ENCODE results near the gene SOX8.

SOX8 gene

DNA sequence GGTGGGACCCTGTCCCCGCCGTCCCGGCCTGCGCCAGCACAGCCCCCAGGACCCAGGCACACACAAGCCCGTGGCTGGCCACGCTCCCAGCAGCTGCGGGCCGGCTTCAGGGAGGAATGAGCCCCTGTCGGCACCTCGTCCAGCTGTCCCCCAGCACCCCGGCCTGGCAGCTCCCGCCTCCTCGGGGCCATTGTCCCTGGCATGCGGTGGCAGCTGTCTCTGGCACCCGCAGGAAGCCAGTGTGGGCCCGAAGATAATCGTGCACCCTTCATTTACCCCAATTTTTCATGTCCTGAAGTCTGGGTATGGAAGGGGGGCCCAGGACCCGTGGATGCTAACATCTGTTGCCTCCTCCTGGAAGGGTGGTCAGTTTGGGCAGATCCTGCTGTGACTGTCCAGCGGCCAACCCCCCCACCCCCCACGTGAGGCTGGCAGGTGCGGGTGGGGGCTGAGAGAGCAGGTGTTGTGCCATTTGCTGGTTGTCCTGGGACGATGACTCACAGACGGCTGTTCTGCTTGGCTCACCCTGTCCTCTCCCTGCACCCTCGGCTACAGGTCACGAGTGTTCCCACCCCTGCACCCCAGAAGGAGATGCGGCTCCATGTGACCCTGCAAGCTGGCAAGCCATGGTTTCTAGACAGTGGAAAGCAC lies 6.8 kb upstream of the SOX8 start:
- DNase-seq = no peak

DNA sequence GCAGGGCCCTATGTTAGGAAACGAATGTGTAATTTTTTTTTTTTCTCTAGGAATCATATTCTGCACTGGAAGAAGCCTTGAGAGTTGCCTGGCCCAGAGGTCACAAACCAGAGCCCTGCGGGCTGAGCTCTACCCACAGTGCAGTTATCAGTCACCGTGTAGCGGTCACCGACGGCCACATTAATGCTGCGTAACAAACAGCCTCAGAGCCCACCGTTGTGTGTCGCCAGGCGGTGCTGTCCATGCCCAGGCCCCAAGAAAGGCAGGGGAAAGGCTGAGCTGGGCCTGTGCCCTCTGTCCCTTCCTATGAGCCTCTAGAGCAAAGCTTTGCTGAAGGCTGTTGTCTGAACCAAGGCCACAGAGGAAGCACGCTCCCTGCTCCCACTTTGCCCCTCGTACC lies 6.3 kb upstream of the SOX8 start:
- no peak for DNase-seq

DNA sequence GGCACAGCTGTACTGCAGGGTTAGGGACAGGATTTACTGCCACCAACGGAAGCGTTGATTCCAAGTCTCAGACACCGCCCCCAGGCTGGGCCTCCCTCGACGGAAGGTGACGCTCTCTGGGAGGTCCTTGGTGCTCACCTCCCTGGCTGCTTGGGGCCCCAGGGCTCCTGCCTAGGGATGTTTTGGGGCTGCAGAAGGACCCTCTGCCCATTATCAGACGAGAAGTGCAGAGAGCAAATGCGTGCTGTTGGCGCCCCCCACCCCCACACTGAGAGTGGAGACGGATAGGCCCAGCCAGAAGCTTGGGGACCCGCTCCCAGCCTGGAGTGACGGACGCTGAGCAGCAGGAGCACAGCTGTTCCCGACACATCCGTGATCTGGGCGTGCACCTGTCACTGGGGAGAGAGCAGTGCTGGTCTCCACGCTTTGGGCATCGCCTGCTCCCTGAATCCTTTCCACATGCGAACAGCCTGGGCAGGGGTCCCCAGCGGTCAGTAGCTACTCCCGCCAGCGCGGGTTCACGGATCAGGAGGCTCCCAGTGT lies 5.1 kb upstream of the SOX8 start:
- DNase-seq = no peak

- DNase-seq = no peak
Observed at GRCh38 chr16:977081-977701, 4.4 kb upstream of the SOX8 start.

- DNase-seq = no peak
Observed at GRCh38 chr16:977896-978295, 3.7 kb upstream of the SOX8 start.

GRCh38 chr16:978403-978802 lies 3.2 kb upstream of the SOX8 start:
- no peak for DNase-seq

DNA sequence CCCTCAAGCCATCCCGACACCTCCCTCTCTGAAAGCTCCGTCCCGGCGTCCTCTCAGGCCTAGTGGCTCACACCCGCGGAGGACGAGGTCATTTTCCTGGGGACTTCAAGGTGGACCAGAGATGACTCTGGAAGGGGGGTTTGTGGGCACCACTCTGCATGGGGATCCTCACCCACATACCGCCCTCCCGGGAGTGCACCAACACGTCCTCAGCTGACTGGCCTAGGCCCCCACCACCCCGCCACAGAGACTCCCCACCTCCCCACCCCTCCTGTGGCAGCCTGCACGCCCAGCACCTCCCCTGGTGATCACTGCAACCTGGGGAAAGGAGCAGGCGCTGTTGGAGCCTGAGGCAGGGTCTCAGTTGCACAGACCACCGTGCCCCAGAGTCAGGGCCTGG lies 2.4 kb upstream of the SOX8 start:
- DNase-seq = no peak

GRCh38 chr16:979859-980594 lies 1.5 kb upstream of the SOX8 start:
- DNase-seq = no peak

DNA sequence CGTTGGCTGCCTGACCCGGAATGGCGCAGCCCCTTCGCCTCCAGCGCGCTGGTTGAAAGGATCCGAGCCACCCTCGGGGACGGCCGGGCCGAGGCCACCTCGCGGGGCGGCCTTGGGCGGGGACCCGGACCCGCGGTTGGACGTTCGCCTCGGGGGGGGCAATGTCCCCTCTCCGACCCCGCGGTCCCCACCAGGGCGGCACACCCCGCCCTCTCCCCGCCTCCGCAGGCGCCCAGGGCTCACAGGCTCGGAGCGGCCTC lies 1.0 kb upstream of the SOX8 start:
- DNase-seq = no peak

DNA sequence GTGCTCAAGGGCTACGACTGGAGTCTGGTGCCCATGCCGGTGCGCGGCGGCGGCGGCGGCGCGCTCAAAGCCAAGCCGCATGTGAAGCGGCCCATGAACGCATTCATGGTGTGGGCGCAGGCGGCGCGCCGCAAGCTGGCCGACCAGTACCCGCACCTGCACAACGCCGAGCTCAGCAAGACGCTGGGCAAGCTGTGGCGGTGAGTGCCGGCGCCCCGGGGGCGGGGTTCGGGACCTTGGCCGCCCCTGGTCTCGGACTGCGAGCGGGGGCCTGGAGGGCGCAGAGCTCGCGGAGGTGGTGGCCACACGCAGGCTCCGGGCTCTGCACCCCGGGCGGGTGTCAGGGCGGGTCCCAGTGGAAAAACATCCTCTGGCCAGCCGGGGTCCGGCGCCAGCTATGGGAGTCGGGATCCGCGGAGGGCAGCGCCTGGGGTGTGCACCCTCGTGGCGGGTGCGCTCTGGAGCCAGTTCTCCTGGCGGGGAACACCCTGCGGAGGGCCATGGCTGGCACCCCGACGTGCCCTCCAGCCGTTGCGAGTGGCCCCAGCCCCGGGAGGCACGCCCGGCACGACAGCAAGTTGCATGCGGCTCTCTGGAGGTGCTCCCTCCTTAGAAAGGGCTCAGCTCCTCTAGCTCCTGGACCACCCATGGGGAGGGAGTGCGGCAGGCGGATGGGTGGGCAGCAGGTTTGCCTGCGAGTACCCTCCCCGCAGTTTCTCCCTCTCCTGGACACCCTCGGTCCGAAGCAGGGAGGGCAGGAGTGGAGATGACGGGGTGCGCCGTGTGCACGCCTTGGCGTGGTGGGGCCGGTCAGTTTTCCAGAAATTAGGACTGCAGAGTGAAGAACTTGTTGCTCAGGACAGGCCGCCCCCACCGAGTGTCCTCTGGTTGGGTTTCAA lies 824 bp downstream of the SOX8 start:
- no peak for DNase-seq

GRCh38 chr16:983044-984030 lies 1.8 kb downstream of the SOX8 start:
- DNase-seq = no peak

DNA sequence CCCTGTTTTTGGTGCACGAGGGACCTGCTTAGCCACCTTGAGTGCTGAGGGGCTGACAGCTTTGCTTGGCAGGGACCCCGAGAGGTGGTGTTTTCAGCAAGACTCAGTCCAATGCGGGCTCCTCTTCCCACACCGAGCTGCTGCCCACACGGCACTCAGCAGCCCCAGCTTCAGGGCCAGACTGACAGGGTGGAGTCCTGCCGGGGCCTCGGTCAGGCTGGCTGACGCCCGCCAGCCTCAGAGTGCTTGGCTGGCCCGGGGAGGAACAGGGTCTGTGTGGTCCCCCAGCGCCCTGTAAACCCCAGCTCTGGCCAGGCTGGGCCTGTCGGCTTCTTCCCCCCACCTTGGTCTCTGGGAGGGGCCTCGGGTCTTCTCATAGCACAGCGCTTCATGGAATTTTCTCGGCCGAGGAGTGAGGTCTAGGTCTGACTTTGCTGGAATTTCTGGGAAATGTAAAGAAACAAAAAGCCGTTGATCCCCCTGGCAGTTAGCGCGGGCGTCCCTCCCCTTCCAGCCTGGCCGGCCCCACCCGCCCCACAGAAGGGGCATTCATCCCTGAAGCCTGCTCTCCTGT lies 2.6 kb downstream of the SOX8 start:
- no peak for DNase-seq

- DNase-seq = no peak
Observed at GRCh38 chr16:984736-985636, 3.4 kb downstream of the SOX8 start.

GRCh38 chr16:985646-986400 lies 4.3 kb downstream of the SOX8 start:
- DNase-seq = no peak

GRCh38 chr16:986411-986810 lies 4.8 kb downstream of the SOX8 start:
- no peak for DNase-seq

- no peak for DNase-seq
Observed at GRCh38 chr16:986925-987582, 5.5 kb downstream of the SOX8 start.

- DNase-seq = no peak
Observed at GRCh38 chr16:987906-988305, 6.3 kb downstream of the SOX8 start.

DNA sequence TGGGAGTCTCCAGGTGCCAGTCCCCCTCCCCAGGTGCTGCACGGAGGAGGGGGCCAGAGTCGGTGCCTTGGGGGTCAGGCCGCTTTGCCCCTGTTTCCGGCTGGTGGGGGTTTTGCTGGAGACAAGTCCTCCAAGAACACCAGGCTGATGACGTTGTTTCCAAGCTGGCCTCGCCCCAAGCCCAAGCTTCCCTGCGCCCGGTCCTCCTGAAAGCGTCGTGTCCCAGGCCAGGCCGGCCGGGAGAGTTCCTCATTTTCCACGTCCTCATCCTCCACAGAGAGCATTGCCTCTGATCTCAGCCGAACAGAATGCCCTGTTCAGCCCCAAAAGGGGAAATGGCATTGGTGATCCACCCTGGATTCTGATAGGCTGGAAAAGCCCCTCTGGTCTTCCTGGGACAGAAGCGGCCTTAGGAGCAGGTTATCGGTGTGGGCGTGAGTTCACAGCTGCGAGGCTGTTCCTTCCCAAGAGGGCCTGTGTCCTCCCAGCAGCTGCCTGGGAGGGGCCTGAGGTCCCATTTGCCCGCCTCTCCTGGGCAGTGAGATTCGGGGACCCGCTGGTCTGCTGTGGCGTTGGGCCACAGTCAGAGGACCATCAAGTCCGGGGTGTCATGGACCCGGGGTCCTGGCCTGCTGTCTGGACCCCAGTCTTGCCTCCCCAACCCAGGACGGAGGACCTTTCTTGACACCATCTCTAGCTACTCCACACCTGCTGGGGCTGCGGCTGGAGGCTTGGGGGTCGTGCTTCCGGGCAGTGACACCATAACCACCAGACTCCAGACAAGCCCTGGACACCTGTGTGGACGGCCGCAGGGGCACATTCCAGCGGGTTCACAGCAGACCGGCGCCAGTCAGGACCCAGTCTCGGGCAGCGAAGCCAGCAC lies 7.1 kb downstream of the SOX8 start:
- no peak for DNase-seq
